ENCODE data around the gene PRRT4. TPM values are rescaled to one million over a fixed set of nuclear protein-coding genes. Genes with fewer than 3 reads are reported as not detected.

PRRT4 gene
- total and polyA plus RNA-seq, 4 donors: 0.12 to 1.3 (median 0.59) TPM

DNA sequence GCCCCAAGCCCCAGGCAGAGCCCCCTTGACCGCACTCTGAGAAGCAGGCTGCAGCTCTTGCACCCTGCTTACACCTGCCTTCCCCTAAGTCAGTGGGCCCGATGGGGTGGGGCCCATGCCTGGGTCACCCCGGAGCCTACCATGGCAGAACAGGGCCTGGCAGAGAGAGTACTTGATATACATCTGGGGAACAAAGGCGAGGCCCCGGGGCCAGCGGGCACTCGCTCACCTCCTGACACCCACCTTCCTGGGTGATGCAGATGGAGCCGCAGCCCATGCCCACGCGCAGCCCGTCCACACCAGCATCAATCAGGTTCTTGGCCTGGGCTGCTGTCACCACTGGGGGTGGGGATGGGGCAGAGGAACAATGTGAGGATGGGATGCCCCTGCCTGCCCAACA, 34.9 kb upstream of the PRRT4 start:
- H3K9ac ChIP-seq (ENCODE audit: insufficient read depth in 1 of 2, low read length in 2 of 2): no peak overlapping the region
- H3K27ac ChIP-seq (ENCODE audit: low read depth in 1 of 2, low read length in 1 of 2): no peak overlapping the region
- no peaks in the 10 kb centered on the region for H3K27me3 ChIP-seq (ENCODE audit: control insufficient read depth in 3 of 3, insufficient read depth in 3 of 3, low read length in 2 of 3)
- H3K4me3 ChIP-seq: no peak overlapping the region
- peaks cover 0 to 72% (median 33%) of the 10 kb centered on the region in 4 donors for H3K36me3 ChIP-seq (ENCODE audit: control insufficient read depth in 4 of 4, insufficient read depth in 4 of 4, low read length in 4 of 4)
- no peaks in the 10 kb centered on the region for H3K4me1 ChIP-seq (ENCODE audit: control insufficient read depth in 5 of 5, insufficient read depth in 5 of 5, low read length in 5 of 5)
- TF ChIP-seq, protein P1, sequence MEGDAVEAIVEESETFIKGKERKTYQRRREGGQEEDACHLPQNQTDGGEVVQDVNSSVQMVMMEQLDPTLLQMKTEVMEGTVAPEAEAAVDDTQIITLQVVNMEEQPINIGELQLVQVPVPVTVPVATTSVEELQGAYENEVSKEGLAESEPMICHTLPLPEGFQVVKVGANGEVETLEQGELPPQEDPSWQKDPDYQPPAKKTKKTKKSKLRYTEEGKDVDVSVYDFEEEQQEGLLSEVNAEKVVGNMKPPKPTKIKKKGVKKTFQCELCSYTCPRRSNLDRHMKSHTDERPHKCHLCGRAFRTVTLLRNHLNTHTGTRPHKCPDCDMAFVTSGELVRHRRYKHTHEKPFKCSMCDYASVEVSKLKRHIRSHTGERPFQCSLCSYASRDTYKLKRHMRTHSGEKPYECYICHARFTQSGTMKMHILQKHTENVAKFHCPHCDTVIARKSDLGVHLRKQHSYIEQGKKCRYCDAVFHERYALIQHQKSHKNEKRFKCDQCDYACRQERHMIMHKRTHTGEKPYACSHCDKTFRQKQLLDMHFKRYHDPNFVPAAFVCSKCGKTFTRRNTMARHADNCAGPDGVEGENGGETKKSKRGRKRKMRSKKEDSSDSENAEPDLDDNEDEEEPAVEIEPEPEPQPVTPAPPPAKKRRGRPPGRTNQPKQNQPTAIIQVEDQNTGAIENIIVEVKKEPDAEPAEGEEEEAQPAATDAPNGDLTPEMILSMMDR (IDR thresholded peaks at IDR 0.05; ENCODE audit: control extremely low read depth, extremely low read depth): no peak
- DNase-seq (no peak), ATAC-seq (ENCODE audit: insufficient read depth, low FRiP score) (no peak)
- no peaks in the 10 kb centered on the region for H3K9me3 ChIP-seq (ENCODE audit: control insufficient read depth in 4 of 4, insufficient read depth in 3 of 4, low read length in 3 of 4)
- 97 to 98% methylated on average over 11 of the region's 11 CpGs for WGBS, 2 donors

DNA sequence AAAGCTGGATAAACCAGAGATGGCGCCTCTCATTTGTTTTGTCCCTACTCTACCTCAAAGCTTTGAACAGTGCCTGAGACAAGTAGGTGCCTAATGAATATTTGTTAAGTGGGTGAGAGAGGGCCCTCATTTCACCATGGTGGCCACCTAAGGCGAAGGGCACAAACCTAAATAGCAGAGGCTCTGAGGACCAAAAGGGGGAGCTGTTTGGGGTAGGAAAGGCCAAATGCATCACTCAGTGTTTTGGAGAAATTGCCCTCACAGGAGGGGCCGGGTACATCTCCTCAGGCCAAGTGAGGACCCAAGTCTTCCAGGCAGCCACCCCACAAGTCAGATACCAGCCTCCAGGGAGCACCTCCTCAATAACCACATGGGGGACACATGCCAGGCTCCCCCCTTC, 34.3 kb upstream of the PRRT4 start:
- Histone ChIP-seq H3K27me3 (ENCODE audit: control insufficient read depth in 3 of 3, insufficient read depth in 3 of 3, low read length in 2 of 3) (no peaks in the 10 kb centered on the region), H3K9ac (ENCODE audit: insufficient read depth in 1 of 2, low read length in 2 of 2) (no peak overlapping the region), H3K36me3 (ENCODE audit: control insufficient read depth in 4 of 4, insufficient read depth in 4 of 4, low read length in 4 of 4) (peaks cover 0 to 67% (median 29%) of the 10 kb centered on the region in 4 donors), H3K4me3 (no peak overlapping the region), H3K4me1 (ENCODE audit: control insufficient read depth in 5 of 5, insufficient read depth in 5 of 5, low read length in 5 of 5) (no peaks in the 10 kb centered on the region), H3K27ac (ENCODE audit: low read depth in 1 of 2, low read length in 1 of 2) (no peak overlapping the region), H3K9me3 (ENCODE audit: control insufficient read depth in 4 of 4, insufficient read depth in 3 of 4, low read length in 3 of 4) (no peaks in the 10 kb centered on the region)
- no peak for ATAC-seq (ENCODE audit: insufficient read depth, low FRiP score)
- DNase-seq: no peak
- TF ChIP-seq, protein P1 (IDR thresholded peaks at IDR 0.05; ENCODE audit: control extremely low read depth, extremely low read depth): no peak
- 92 to 98% methylated on average over 3 of the region's 3 CpGs for WGBS, 2 donors

DNA sequence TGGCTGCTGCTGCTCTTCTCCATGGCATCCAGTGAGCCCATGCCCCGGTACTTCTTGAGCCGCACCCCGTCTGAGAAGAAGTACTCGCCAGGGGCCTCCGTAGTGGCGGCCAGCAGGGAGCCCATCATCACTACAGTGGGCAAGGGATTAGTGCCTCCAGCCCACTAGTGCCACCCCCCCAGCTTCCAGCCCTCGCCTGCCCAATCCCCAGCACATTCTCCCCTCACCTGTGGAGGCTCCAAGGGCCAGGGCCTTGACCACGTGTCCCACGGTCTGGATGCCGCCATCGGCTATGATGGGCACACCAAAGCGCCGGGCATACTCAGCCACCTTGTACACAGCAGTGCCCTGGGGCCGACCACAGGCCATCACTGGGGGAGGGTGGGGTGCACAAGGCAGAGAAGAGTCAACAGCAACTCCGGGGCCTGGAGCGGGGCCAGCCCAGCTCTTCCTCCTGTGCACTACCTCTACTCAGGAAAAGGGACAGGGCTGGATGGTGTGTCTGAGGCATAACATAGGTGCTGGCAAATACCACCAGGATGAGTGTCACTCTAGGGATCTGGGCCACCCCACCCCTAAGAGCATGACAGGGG, 33.5 kb upstream of the PRRT4 start:
- H3K27ac ChIP-seq (ENCODE audit: low read depth in 1 of 2, low read length in 1 of 2): no peak overlapping the region
- H3K9me3 ChIP-seq (ENCODE audit: control insufficient read depth in 4 of 4, insufficient read depth in 3 of 4, low read length in 3 of 4): no peaks in the 10 kb centered on the region
- H3K4me1 ChIP-seq (ENCODE audit: control insufficient read depth in 5 of 5, insufficient read depth in 5 of 5, low read length in 5 of 5): no peaks in the 10 kb centered on the region
- ATAC-seq (ENCODE audit: insufficient read depth, low FRiP score) (no peak), DNase-seq (no peak)
- TF ChIP-seq, protein P1 (IDR thresholded peaks at IDR 0.05; ENCODE audit: control extremely low read depth, extremely low read depth): no peak
- no peaks in the 10 kb centered on the region for H3K27me3 ChIP-seq (ENCODE audit: control insufficient read depth in 3 of 3, insufficient read depth in 3 of 3, low read length in 2 of 3)
- no peak overlapping the region for H3K9ac ChIP-seq (ENCODE audit: insufficient read depth in 1 of 2, low read length in 2 of 2)
- peaks cover 0 to 59% (median 25%) of the 10 kb centered on the region in 4 donors for H3K36me3 ChIP-seq (ENCODE audit: control insufficient read depth in 4 of 4, insufficient read depth in 4 of 4, low read length in 4 of 4)
- WGBS, 2 donors: 89 to 94% methylated on average over 16 of the region's 16 CpGs
- no peak overlapping the region for H3K4me3 ChIP-seq

Measured in lung (tissue), 12 donors.